ENCODE results near the gene BAZ1A.
A peak's percentile ranks its signal among the peaks of the same experiment; 100 is the strongest.

DNA sequence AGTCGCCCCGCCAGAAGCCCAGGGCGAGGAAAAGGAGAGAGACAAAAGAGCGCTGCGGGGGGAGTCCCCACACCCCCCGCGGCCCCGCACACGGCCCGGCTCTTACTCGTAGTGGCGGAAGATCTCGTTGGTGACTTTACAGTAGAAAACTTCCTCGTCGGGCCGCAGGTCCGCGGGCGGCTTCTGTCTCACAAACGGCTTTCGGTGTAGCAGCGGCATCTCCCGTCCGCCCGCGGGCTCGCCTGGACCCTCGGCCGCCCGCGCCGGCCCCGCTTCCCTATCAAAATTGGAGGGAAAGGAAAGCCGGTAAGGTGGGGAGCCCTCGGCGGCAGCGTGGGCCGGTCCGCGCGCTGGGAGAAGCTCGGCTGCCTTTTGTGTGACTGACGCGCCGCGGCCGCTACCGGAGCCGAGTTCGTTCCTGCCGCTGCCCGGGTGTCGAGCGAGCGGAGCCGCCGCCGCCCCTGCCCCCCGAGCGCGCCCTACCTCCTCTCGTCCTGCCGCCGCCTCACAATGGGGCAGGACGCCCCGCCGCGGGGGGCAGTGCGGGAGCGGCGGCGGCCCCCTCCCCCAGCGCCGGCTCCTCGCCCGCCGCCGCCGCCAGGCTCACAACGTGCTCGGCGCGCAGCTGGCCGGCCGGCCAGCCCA lies 652 bp downstream of the BAZ1A start:
- TF ChIP-seq CEBPB (IDR thresholded peaks at IDR 0.05; ENCODE audit: low read depth, low read length) (no peak), POLR2AphosphoS5 (IDR thresholded peaks at IDR 0.05; ENCODE audit: low read depth, low read length) (no peak), GABPA (IDR thresholded peaks at IDR 0.05; ENCODE audit: borderline replicate concordance, insufficient read depth, low read length) (no peak), ASH2L (IDR thresholded peaks at IDR 0.05; ENCODE audit: low read length) (no peak), TAF1 (IDR thresholded peaks at IDR 0.05; ENCODE audit: low read depth, low read length) (peak; percentile 49; the same call in 1 of the 2 replicates), POLR2A (IDR thresholded peaks at IDR 0.05; ENCODE audit: control extremely low read depth in 1 of 2, low read depth in 2 of 2, low read length in 2 of 2) (no peak; a peak in 2 of 3 replicates), SP2 (IDR thresholded peaks at IDR 0.05; ENCODE audit: low read length) (no peak), GTF2F1 (IDR thresholded peaks at IDR 0.05; ENCODE audit: borderline replicate concordance, low read depth, low read length) (no peak)
- TF ChIP-seq, protein P1, sequence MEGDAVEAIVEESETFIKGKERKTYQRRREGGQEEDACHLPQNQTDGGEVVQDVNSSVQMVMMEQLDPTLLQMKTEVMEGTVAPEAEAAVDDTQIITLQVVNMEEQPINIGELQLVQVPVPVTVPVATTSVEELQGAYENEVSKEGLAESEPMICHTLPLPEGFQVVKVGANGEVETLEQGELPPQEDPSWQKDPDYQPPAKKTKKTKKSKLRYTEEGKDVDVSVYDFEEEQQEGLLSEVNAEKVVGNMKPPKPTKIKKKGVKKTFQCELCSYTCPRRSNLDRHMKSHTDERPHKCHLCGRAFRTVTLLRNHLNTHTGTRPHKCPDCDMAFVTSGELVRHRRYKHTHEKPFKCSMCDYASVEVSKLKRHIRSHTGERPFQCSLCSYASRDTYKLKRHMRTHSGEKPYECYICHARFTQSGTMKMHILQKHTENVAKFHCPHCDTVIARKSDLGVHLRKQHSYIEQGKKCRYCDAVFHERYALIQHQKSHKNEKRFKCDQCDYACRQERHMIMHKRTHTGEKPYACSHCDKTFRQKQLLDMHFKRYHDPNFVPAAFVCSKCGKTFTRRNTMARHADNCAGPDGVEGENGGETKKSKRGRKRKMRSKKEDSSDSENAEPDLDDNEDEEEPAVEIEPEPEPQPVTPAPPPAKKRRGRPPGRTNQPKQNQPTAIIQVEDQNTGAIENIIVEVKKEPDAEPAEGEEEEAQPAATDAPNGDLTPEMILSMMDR (IDR thresholded peaks at IDR 0.05; ENCODE audit: control extremely low read depth in 1 of 3, insufficient read depth in 1 of 3, low read depth in 1 of 3, low read length in 3 of 3), result no peak
- TF ChIP-seq, protein P2, sequence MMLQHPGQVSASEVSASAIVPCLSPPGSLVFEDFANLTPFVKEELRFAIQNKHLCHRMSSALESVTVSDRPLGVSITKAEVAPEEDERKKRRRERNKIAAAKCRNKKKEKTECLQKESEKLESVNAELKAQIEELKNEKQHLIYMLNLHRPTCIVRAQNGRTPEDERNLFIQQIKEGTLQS (IDR thresholded peaks at IDR 0.05; ENCODE audit: insufficient read depth, low read depth, low read length), result no peak
